ENCODE measurements around the gene FAM156A.
"Not testable (repeated sequence)": the region's sequence is repeated elsewhere in the genome, so short reads cannot be mapped to it uniquely, and the experiment has no call there.

The FAM156A gene

GRCh38 chrX:52988985-52989917, 30.9 kb upstream of the FAM156A start:
- Histone ChIP-seq H3K4me1 (ENCODE audit: control insufficient read depth, insufficient read depth, low read length) (peaks cover 3% of the 10 kb centered on the region), H3K4me3 (ENCODE audit: low read length) (no peak overlapping the region), H3K9ac (ENCODE audit: low read length) (no peak overlapping the region), H3K27ac (ENCODE audit: low read depth, low read length) (no peak overlapping the region), H3K27me3 (ENCODE audit: control insufficient read depth, insufficient read depth, low read length) (no peaks in the 10 kb centered on the region), H3K36me3 (ENCODE audit: control insufficient read depth, insufficient read depth, low read length) (no peaks in the 10 kb centered on the region)

- Histone ChIP-seq H3K4me3 (ENCODE audit: low read length) (no peak overlapping the region), H3K4me1 (ENCODE audit: control insufficient read depth, insufficient read depth, low read length) (no peaks in the 10 kb centered on the region), H3K27me3 (ENCODE audit: control insufficient read depth, insufficient read depth, low read length) (no peaks in the 10 kb centered on the region), H3K36me3 (ENCODE audit: control insufficient read depth, insufficient read depth, low read length) (no peaks in the 10 kb centered on the region), H3K9ac (ENCODE audit: low read length) (no peak overlapping the region), H3K27ac (ENCODE audit: low read depth, low read length) (peak overlapping the region; percentile 58)
Observed at GRCh38 chrX:52983321-52984000, 25.1 kb upstream of the FAM156A start.

- no peaks in the 10 kb centered on the region for H3K36me3 ChIP-seq (ENCODE audit: control insufficient read depth, insufficient read depth, low read length)
- H3K27me3 ChIP-seq (ENCODE audit: control insufficient read depth, insufficient read depth, low read length): no peaks in the 10 kb centered on the region
- H3K4me3 ChIP-seq (ENCODE audit: low read length): no peak overlapping the region
- H3K27ac ChIP-seq (ENCODE audit: low read depth, low read length): no peak overlapping the region
- H3K9ac ChIP-seq (ENCODE audit: low read length): no peak overlapping the region
- no peaks in the 10 kb centered on the region for H3K4me1 ChIP-seq (ENCODE audit: control insufficient read depth, insufficient read depth, low read length)
Observed at GRCh38 chrX:52979993-52980392, 21.7 kb upstream of the FAM156A start.

GRCh38 chrX:52979568-52979967, 21.2 kb upstream of the FAM156A start:
- Histone ChIP-seq H3K27me3 (ENCODE audit: control insufficient read depth, insufficient read depth, low read length) (no peaks in the 10 kb centered on the region), H3K4me3 (ENCODE audit: low read length) (no peak overlapping the region), H3K9ac (ENCODE audit: low read length) (no peak overlapping the region), H3K4me1 (ENCODE audit: control insufficient read depth, insufficient read depth, low read length) (no peaks in the 10 kb centered on the region), H3K36me3 (ENCODE audit: control insufficient read depth, insufficient read depth, low read length) (no peaks in the 10 kb centered on the region), H3K27ac (ENCODE audit: low read depth, low read length) (no peak overlapping the region)

- Histone ChIP-seq H3K4me3 (ENCODE audit: low read length) (no peak overlapping the region), H3K36me3 (ENCODE audit: control insufficient read depth, insufficient read depth, low read length) (no peaks in the 10 kb centered on the region), H3K9ac (ENCODE audit: low read length) (no peak overlapping the region), H3K27me3 (ENCODE audit: control insufficient read depth, insufficient read depth, low read length) (no peaks in the 10 kb centered on the region), H3K27ac (ENCODE audit: low read depth, low read length) (no peak overlapping the region), H3K4me1 (ENCODE audit: control insufficient read depth, insufficient read depth, low read length) (no peaks in the 10 kb centered on the region)
Observed at GRCh38 chrX:52977953-52978352, 19.6 kb upstream of the FAM156A start.

GRCh38 chrX:52975576-52975975, 17.3 kb upstream of the FAM156A start:
- H3K27ac ChIP-seq (ENCODE audit: low read depth, low read length); H3K9ac ChIP-seq (ENCODE audit: low read length); H3K36me3 ChIP-seq (ENCODE audit: control insufficient read depth, insufficient read depth, low read length); H3K4me1 ChIP-seq (ENCODE audit: control insufficient read depth, insufficient read depth, low read length); H3K4me3 ChIP-seq (ENCODE audit: low read length); H3K27me3 ChIP-seq (ENCODE audit: control insufficient read depth, insufficient read depth, low read length): not testable (repeated sequence)

GRCh38 chrX:52974336-52974992, 16.1 kb upstream of the FAM156A start:
- H3K9ac ChIP-seq (ENCODE audit: low read length); H3K4me3 ChIP-seq (ENCODE audit: low read length); H3K27ac ChIP-seq (ENCODE audit: low read depth, low read length); H3K27me3 ChIP-seq (ENCODE audit: control insufficient read depth, insufficient read depth, low read length); H3K4me1 ChIP-seq (ENCODE audit: control insufficient read depth, insufficient read depth, low read length); H3K36me3 ChIP-seq (ENCODE audit: control insufficient read depth, insufficient read depth, low read length): not testable (repeated sequence)

GRCh38 chrX:52967922-52968321, 9.6 kb upstream of the FAM156A start:
- not testable (repeated sequence) for H3K27ac ChIP-seq (ENCODE audit: low read depth, low read length); H3K27me3 ChIP-seq (ENCODE audit: control insufficient read depth, insufficient read depth, low read length); H3K4me1 ChIP-seq (ENCODE audit: control insufficient read depth, insufficient read depth, low read length); H3K4me3 ChIP-seq (ENCODE audit: low read length); H3K36me3 ChIP-seq (ENCODE audit: control insufficient read depth, insufficient read depth, low read length); H3K9ac ChIP-seq (ENCODE audit: low read length)

GRCh38 chrX:52966993-52967738, 8.8 kb upstream of the FAM156A start:
- H3K27me3 ChIP-seq (ENCODE audit: control insufficient read depth, insufficient read depth, low read length); H3K9ac ChIP-seq (ENCODE audit: low read length); H3K4me3 ChIP-seq (ENCODE audit: low read length); H3K27ac ChIP-seq (ENCODE audit: low read depth, low read length); H3K4me1 ChIP-seq (ENCODE audit: control insufficient read depth, insufficient read depth, low read length); H3K36me3 ChIP-seq (ENCODE audit: control insufficient read depth, insufficient read depth, low read length): not testable (repeated sequence)

- H3K27me3 ChIP-seq (ENCODE audit: control insufficient read depth, insufficient read depth, low read length); H3K36me3 ChIP-seq (ENCODE audit: control insufficient read depth, insufficient read depth, low read length); H3K4me1 ChIP-seq (ENCODE audit: control insufficient read depth, insufficient read depth, low read length); H3K9ac ChIP-seq (ENCODE audit: low read length); H3K27ac ChIP-seq (ENCODE audit: low read depth, low read length); H3K4me3 ChIP-seq (ENCODE audit: low read length): not testable (repeated sequence)
Observed at GRCh38 chrX:52958961-52959360, 643 bp upstream of the FAM156A start.

- H3K9ac ChIP-seq (ENCODE audit: low read length); H3K36me3 ChIP-seq (ENCODE audit: control insufficient read depth, insufficient read depth, low read length); H3K27ac ChIP-seq (ENCODE audit: low read depth, low read length); H3K4me3 ChIP-seq (ENCODE audit: low read length); H3K27me3 ChIP-seq (ENCODE audit: control insufficient read depth, insufficient read depth, low read length); H3K4me1 ChIP-seq (ENCODE audit: control insufficient read depth, insufficient read depth, low read length): not testable (repeated sequence)
Observed at GRCh38 chrX:52949884-52950283, 8.4 kb downstream of the FAM156A start.

GRCh38 chrX:52949325-52949724, 9.0 kb downstream of the FAM156A start:
- not testable (repeated sequence) for H3K4me1 ChIP-seq (ENCODE audit: control insufficient read depth, insufficient read depth, low read length); H3K36me3 ChIP-seq (ENCODE audit: control insufficient read depth, insufficient read depth, low read length); H3K27ac ChIP-seq (ENCODE audit: low read depth, low read length)

More at GRCh38 chrX:52949325-52949724, 9.0 kb downstream of the FAM156A start:
- H3K4me3 ChIP-seq (ENCODE audit: low read length); H3K9ac ChIP-seq (ENCODE audit: low read length); H3K27me3 ChIP-seq (ENCODE audit: control insufficient read depth, insufficient read depth, low read length): not testable (repeated sequence)
